Uterus (tissue), 2 donors: Measurements from ENCODE around the gene ASTN2.

Source experiments
- CTCF ChIP-seq, 4 experiments: fragments of 200-600 bp in 2 of 4; fragments of 450-650 bp in 2 of 4; sonication (generic) in 2 of 4; IDR thresholded peaks; one replicate each; pipeline ENCODE4 v1.5.1; 2016 to 2019; ENCODE audit warnings: antibody characterized with exemption in 4 of 4, mild to moderate bottlenecking in 2 of 4, moderate library complexity in 1 of 4
- POLR2A ChIP-seq, 2 donors: fragments of 450-650 bp; IDR thresholded peaks; one replicate each; pipeline ENCODE4 v1.6.1; 2016; ENCODE audit warnings: antibody characterized with exemption in 2 of 2, mild to moderate bottlenecking in 1 of 2, moderate library complexity in 1 of 2

- no peak for TF ChIP-seq CTCF (IDR thresholded peaks at IDR 0.05)
- no peak for TF ChIP-seq POLR2A (IDR thresholded peaks at IDR 0.05)
Measured at GRCh38 chr9:117060963-117061362, 353.9 kb downstream of the ASTN2 start.
